Stimulated activated naive CD4-positive, alpha-beta T cell treated with Interleukin-2 at 50 U/mL for 16 hours (primary cell): ENCODE data around the gene B4GALT3.
"Not testable (repeated sequence)": the region's sequence is repeated elsewhere in the genome, so short reads cannot be mapped to it uniquely, and the experiment has no call there.

Experiments used
- DNase-seq: peaks from one replicate; lab custom pipeline; 2025; lab: John Stamatoyannopoulos, UW

B4GALT3 gene

DNA sequence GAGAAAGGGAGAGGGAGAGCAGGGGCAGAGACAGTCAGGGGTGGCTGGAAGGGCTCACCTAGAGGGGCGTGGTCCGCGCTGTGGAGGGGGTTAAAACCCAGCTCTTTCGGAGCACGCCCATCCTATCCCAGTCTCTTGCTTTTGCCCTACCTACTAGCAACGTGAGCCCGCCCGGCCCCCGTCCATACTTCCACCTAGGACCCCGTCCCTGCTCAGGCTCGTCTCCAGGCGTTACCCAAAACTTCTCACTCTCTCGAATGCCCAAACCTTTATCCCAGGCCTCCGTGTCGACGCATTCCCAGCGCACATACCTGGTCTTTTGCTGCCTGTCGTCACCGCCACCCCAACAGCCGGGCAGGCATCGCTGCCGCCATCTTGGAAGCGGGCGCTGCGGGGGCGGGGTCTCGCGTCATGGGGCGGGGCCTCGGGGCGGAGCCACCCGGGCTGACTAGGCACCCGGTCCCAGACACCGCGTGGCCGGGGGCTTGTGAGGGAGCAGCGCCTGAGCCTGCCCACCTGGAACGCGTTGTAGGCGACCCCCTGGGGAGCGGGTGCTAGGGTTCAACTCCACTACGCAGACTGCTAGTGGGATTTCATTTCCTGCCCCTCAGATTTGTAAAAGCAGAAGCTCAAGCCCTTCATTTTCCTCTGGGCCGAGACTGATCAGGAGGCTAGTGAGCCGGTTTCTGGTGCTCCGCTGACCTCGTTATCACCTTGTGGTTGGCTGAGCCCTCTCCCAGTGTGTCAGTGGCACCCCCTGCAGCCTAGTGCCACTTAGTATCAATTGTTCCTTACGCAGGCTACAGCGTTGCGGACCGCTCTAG is at the start of gene B4GALT3:
Gene B4GALT3, minus strand, starts transcription at position 396 of the 824 bp plus-strand sequence. CDS start 1,447 bp downstream, outside the sequence.
- DNase-seq: peak; percentile 89

DNA sequence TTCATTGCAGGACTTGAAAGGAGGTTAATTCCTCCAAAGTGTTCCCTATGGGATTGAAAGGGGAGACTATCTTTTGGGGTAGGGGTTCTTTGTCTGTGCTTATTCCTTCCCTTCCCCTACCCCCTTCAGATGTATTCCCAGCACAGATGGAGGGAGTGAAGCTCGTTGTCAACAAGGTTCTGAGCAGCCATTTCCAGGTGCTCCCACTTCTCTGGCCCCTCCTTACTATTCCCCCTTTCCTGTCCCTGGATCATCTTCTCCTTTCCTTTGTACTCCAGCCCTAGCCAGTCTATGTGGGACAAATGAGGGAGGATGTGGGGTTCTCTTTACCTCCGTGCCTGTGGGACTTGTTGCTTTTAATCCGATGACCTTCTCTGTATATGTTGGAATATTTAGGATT is 49.5 kb upstream of the B4GALT3 start:
- DNase-seq: no peak

DNA sequence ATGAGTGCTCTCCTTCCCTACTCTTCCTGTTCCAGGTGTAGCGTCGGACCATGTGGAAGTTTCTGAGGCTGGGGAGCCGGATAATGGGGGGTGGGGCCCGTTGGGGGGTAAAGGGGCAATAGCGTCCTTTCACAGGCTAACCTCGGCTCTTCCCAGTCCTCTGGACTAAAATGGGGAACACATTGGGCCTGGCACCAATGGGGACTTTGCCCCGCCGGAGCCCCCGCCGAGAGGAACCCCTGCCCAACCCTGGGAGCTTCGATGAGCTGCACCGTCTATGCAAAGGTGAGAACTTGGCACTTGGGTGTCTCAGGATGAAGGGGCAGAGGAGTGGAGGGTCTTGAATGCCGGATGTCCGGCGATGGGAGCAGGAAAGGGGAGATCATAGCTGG is 49.0 kb upstream of the B4GALT3 start:
- DNase-seq: no peak

DNA sequence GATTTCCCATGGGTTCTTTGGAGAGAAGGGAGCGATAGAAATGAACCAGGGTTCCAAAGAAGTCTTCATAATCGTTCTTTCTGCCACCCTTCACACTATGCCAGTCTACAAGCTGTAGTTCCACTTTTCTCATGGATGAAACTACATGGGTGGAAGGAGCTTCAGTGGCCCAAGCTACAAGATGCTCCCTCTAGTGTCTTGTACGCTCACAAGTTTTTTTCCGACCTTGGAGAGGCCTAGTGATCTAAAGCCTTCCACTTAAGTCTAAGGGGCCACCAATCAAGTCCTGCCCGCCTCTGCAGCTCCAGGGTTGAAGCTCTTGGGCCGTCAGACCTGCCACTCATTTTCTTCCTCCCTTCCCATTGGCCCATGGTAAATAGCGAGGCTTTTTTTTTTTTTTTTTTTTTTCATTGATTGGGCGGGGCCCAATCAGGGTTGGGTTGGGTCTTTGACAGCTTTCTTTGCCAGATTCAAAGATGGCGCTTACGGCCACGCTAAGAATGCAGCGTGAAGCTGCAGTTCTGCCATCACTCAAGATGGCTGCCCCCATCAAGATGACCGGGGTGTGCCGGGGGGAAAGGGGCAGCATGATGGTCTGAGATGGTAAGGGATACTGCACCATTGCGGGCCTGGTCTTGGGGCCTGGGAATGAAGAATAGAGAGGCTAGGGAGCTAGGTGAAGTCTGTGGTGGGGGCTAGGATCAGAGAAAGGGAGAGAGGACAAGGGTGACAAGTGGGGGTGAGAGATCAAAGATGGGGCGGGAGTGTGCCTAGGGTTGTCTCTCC is 48.4 kb upstream of the B4GALT3 start, which contains the start of gene TOMM40L:
Gene TOMM40L, plus strand, starts transcription at position 527 of the 786 bp plus-strand sequence. CDS start 430 bp downstream, outside the sequence.
- peak; percentile 90 for DNase-seq

DNA sequence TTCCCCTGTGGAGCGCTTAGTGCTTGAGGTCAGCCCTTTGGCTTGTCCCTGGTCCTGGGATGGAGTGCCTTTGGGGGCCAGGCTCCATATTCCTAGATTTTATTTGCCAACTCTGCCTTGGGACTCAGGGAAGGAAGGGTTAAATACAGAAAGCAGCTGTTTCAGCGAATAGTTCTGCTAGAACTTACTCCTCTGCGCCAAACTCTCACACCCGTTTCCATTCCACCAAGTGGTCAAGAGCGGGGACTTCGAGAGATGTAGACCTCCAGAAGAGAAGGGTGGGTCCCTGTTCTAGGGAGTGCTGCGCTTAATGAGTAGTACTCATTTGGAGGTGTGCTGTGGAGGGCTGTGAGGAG is 47.8 kb upstream of the B4GALT3 start:
- DNase-seq: no peak

DNA sequence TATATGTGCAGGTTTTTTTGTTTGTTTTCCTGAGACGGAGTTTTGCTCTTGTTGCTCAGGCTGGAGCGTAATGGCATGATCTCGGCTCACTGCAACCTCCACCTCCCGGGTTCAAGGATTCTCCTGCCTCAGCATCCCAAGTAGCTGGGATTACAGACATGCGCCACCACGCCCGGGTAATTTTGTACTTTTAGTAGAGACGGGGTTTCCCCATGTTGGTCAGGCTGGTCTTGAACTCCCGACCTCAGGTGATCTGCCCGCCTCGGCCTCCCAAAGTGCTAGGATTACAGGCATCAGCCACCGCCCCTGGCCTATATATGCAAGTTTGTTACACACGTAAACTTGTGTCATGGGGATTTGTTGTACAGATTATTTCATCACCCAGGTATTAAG is 47.4 kb upstream of the B4GALT3 start:
- not testable (repeated sequence) for DNase-seq

DNA sequence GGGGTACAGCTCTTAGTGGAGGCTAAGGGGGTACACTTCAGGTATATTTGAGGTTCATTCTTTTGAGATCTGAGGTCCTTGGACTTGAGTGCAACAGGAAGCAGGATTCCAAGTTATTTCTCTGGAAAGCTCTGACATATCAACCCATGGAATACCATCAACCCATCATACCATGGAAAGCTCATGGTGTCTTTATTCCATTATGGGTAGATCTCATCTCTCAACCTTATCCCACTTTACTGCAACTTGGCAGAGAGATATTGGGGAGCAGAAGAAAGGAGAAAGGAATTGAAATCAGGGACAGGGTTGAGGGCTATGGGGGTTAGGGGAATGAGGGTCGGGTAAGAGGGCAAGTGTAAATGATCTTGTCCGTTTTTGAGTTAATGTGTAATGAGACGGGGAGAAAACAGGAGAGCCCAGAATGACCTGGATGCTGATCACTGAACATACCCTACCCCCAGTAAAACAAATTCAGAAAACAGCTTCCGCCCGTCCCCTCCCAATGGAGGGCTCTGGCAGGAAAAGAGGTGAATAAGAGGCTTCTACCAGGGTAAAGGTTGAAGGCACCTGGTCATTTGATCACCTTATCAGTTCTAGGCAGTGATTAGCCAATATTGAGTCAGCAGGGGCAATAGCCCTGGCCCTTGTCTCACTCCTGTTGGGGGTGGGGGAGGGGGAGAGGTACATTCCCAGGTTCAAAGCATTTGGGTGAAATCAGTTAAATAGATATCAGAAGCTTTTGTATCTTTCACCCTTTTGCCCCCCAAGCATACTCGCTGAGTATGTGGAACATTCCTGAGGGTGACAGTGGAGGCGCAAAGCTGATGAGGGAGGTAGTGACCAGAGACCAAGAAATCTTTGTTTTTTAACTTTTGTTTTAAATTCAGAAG is 46.7 kb upstream of the B4GALT3 start:
- DNase-seq: no peak

DNA sequence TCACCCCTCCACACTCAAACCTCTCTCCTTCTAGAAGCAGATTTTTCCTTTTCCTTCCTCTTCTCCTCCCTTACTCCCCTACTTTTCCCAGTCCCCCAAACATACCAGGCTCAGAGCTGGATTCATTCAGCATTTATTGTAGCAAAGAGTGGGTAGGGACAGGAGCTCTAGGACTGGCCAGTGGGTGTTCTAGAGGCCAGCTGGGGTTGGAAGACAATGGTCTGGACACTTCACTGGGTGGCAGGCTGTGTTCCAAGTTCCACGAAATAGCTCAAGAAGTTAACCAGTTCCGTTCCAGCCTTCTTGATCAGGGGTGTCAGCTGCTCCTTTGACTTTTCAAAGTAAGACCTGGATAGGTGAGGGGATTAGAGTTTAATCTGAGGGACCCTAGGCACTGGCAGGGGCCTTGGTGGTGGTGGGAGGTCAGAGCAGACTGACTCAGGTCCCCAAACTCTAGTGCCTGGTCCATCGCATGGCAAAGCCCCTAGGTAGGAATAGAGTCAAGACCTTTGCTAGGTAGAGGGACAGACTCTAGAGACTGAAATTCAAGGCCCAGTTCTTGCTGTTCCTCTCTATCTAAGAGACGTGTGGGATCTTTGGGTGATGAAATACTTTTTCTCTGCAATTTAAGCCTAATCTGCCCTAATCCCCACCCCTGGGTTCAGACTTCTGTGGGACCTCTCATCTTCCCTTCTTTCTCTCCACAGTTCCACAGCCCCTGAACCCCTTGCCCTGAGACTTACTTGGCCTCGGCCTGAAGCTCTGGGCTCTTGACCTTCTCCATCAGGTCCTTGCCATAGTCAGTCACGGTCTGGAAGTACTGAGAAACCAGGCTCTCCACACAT is 45.1 kb upstream of the B4GALT3 start:
- DNase-seq: no peak

DNA sequence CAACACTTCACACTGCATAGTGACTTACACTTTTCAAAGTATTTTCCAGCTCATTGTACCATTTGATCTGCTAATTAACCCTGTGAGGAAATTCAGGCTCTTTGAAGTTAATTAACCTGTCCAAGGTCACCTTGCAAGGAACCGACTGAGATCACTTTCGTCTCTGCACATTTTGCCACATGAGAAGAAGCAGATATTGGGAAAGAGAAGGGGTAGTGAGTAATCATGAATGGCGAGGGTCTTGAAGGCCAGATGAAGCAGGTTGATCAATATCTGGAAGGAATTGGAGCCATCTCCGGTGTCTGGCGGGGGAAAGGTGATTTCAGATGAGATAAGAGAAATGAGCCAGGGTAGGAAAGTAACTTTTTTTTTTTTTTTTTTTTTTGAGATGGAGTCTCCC is 42.7 kb upstream of the B4GALT3 start:
- no peak for DNase-seq

DNA sequence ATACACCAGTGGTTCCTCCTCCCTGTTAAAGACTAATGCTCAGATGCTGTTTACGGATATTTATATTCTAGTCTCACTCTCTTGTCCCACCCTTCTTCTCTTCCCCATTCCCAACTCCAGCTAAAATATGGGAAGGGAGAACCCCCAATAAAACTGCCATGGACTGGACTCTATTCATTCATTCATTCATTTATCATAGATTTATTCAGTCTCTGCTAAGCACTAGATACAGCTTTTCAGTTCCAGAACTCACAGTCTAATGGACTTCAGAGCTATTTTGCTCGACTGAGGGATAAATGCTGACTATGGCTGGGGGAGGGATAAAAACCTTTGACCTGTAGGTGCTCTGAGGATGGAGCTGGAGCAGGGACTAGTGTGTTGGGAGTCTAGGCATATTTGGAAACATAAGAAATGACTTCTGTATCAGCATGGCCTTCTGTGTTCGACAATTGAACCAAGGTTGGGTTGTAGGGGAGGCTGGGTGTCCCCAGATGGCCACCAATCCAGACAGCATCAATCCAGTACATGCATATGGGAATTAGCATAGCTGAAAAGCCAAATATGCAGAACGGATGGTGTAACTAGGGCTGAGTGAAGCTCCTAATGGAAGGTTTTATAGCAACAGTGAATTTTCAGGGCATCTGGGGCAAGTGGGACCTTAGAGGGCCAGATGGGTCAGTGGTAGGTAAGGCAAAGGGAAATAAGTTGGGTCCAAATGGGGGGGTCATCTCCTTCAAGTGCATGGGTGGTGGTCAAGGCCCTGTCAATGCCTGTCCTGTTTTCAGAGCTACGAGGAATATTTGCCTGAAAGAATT is 42.0 kb upstream of the B4GALT3 start:
- no peak for DNase-seq

DNA sequence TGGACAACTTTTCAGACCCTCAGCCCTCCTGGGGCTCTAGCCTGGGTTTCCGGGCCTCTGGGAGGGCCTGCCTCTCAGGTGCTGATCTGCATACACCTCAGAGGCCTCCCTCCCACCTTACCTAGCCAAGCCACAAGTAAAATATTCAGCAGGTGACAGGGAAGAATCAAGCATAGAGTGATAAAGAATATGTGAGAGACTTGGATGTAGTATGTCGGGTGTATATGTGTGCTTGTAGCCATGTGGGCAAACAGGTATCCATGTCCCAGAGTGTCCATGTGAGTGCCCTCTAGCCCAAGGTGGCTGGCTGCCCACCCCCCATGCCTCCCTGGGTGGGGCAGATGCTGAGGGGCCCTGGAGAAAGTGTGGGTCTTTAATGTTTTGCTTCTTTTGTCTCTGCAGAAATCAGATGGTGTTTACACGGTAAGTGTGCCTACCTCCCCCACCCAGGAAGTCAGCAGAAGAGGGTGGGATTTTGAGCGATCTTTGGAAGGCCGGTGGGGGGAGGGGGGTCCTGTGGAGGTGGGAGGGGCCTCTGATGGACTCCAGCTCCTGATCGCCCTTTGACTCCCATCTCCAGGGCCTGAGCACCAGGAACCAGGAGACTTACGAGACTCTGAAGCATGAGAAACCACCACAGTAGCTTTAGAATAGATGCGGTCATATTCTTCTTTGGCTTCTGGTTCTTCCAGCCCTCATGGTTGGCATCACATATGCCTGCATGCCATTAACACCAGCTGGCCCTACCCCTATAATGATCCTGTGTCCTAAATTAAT is 41.2 kb upstream of the B4GALT3 start:
- DNase-seq: peak; percentile 43

DNA sequence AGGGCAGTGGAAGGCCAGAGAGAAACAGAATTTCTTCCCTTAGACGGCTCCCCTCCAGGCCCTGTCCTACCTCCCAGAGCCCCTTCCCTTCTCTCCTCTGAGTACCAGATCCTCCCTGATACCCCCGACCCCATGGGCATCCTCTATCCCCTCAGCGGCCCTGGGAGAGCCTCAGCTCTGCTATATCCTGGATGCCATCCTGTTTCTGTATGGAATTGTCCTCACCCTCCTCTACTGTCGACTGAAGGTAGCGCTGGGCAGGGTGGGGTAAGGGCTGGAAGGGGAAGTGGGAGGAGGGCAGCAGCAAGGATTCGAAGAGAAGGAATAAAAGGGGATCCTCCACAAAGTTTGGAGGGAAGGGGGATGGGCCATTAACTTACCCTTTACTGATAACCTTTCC is 40.5 kb upstream of the B4GALT3 start:
- DNase-seq: no peak

DNA sequence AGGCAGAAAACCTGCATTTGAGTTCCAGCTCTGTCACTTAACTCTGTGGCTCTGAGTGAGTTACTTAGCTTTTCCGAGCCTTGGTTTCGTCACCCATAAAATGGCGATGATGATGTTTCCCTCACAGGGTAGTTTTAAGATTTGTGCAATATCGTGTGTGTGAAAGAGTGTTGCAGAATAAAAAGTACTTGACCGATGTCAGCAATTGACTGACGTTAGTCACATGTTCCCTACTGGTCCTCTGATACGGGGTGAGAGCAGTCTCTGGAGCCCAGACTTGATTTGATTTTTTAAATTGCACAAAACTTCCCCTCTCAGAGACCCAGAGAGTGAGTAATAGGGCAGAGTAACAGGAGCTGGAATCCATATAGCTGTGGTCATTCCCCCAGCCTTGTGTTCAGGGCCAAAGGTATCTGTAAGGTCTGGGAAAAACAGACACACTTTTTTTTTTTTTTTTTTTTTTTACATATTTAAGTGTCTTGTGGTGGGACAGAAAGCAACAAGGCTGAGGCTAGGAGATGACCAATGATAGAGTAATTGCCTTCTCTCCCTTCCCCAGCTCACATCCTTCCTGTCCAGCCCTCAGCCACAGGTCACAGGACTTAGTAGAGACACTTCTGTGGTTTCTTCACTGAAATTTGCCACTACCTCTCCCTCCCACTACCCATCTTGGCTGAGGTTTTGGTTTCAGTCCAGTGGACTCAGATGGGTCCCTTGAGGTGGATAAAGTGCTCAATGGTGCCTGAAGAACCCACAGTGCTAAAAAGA is 39.8 kb upstream of the B4GALT3 start:
- DNase-seq: no peak

DNA sequence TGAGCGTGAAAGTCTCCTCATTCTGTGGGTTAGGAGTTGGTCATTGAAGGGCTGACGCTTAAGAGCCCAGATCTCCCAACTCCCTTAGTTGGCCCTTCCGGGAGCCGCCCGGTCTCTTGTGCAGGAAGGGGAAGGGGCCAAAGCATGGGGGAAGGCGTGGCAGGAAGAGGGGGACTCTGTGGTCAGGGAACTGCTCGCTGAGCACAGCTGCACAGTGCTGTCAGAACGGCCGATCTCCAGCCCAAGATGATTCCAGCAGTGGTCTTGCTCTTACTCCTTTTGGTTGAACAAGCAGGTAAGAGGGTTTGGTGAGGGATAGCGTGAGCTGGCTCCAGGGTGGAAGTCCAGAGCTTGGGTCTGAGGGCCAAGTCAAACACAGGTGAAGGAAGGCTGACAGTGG is 37.8 kb upstream of the B4GALT3 start, which contains the start of gene FCER1G:
Gene FCER1G, plus strand, starts transcription at position 220 of the 400 bp plus-strand sequence. Its CDS starts 27 bp downstream, at position 247.
- DNase-seq: no peak

DNA sequence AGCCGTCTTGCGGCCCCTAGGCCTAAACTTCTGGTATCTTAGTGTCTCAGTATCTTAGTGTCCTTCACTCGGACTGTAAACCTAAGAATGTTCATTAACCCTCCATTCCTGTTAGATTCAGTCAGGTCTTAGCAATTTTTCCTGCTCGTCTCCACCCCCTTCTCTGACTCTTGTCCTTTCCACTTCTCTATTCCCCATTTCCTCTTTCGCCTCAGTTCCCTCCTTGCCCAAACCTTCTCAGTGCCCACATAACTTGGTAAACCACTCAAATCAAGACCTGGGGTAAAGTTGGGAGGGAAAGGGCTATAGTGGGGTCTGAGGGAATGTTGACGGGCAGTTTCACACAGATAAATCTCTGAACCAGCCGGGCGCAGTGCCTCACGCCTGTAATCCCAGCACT is 37.1 kb upstream of the B4GALT3 start:
- DNase-seq: no peak

DNA sequence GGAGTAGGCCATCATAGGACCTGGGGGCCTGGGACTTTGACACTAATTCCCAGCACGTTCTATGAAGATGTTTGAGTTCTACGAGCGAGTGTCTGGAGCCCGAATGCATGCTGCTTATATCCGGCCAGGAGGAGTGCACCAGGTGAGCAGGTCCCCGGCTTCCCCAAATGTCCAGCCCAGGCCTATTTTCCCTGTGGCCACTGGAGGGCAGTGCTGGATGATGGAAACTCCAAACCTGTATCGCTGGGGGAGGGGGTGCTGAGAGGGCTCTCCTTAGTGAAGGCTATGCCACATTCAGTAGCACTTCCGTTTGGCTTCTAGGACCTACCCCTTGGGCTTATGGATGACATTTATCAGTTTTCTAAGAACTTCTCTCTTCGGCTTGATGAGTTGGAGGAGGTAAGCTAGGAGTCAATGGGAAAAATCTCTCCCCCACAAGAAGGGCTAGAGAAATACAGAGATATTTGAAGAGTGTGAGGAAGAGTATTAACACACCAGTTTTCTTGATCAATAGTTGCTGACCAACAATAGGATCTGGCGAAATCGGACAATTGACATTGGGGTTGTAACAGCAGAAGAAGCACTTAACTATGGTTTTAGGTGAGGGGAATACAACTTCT is 32.6 kb upstream of the B4GALT3 start:
- peak; percentile 59 for DNase-seq

DNA sequence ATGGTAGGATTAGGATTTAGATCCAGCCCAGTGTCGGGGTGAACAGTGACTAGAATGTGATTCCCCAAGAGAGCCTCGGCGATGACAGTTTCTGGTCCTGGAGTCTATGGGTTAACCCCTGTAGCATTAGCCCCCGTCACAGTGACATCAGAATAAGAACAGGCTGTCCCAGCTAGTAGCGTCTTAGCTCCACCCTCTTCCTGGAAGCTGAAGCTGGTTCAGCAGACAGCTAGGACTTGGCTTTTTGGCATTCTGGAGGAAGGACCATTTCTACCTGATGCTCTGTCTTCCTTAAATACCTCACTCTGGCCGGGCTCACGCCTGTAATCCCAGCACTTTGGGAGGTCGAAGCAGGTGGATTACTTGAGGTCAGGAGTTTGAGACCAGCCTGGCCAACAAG is 29.9 kb upstream of the B4GALT3 start:
- DNase-seq: no peak
